ENCODE data around the gene AK2.

The AK2 gene

GRCh38 chr1:32960819-32961355 lies 75.8 kb downstream of the AK2 start:
- no peak for DNase-seq (ENCODE audit: low read depth in 1 of 2, low spot score in 1 of 2)
- TF ChIP-seq REST (IDR thresholded peaks at IDR 0.05; ENCODE audit: insufficient replicate concordance, low read depth) (no peak), GABPA (IDR thresholded peaks at IDR 0.05; ENCODE audit: low read depth) (no peak), SPI1 (IDR thresholded peaks at IDR 0.05; ENCODE audit: borderline replicate concordance, low read depth) (no peak), POLR2AphosphoS5 (IDR thresholded peaks at IDR 0.05; ENCODE audit: low read depth) (no peak)
- no peak overlapping the region for H3K4me3 ChIP-seq (replicated peaks; ENCODE audit: insufficient read depth, low read length)
- H3K27me3 ChIP-seq (ENCODE audit: insufficient read depth, poor library complexity, severe bottlenecking) = no peaks in the 10 kb centered on the region
- no peak overlapping the region for H3K27ac ChIP-seq (replicated peaks)

GRCh38 chr1:32960342-32960741 lies 76.3 kb downstream of the AK2 start:
- TF ChIP-seq POLR2AphosphoS5 (IDR thresholded peaks at IDR 0.05; ENCODE audit: low read depth) (no peak), REST (IDR thresholded peaks at IDR 0.05; ENCODE audit: insufficient replicate concordance, low read depth) (no peak)
- no peak overlapping the region for H3K27ac ChIP-seq (replicated peaks)
- no peak for DNase-seq (ENCODE audit: low read depth in 1 of 2, low spot score in 1 of 2)

GRCh38 chr1:32958827-32959226 lies 77.9 kb downstream of the AK2 start:
- H3K27ac ChIP-seq (replicated peaks) = no peak overlapping the region
- H3K4me3 ChIP-seq (replicated peaks; ENCODE audit: insufficient read depth, low read length) = no peak overlapping the region
- H3K27me3 ChIP-seq (ENCODE audit: insufficient read depth, poor library complexity, severe bottlenecking) = no peaks in the 10 kb centered on the region
- no peak for DNase-seq (ENCODE audit: low read depth in 1 of 2, low spot score in 1 of 2)
- TF ChIP-seq CTCF (IDR thresholded peaks at IDR 0.05; ENCODE audit: insufficient read depth, low read length) (no peak), GABPA (IDR thresholded peaks at IDR 0.05; ENCODE audit: low read depth) (no peak)

More at GRCh38 chr1:32960342-32960741, 76.3 kb downstream of the AK2 start:
- Histone ChIP-seq H3K27me3 (ENCODE audit: insufficient read depth, poor library complexity, severe bottlenecking) (no peaks in the 10 kb centered on the region), H3K4me3 (replicated peaks; ENCODE audit: insufficient read depth, low read length) (no peak overlapping the region)

Data from HL-60 (cell line).